Endodermal cell (in vitro differentiated cells): Measurements from ENCODE around the gene EIF4E1B. TPM values are rescaled to one million over a fixed set of nuclear protein-coding genes. Genes with fewer than 3 reads are reported as not detected.

ENCODE experiments used
- DNase-seq: peaks from one replicate; pipeline ENCODE4 v3.0.0-alpha.2; 2017
- H3K27ac ChIP-seq: 2 replicates; pipeline ENCODE4 v1.5.1; 2013; ENCODE audit warnings: mild to moderate bottlenecking, low read depth, low read length, moderate library complexity
- H3K27me3 ChIP-seq: 2 replicates; pipeline ENCODE4 v1.6.1; 2013; ENCODE audit warnings: mild to moderate bottlenecking, low read length, moderate library complexity; ENCODE audit not compliant: insufficient read depth, control insufficient read depth, poor library complexity, severe bottlenecking
- H3K36me3 ChIP-seq: 2 replicates; pipeline ENCODE4 v1.7.0; 2013; ENCODE audit warnings: mild to moderate bottlenecking, low read length, moderate library complexity; ENCODE audit not compliant: control insufficient read depth, insufficient read depth
- H3K4me1 ChIP-seq: one replicate; pipeline ENCODE4 v1.7.0; 2013; ENCODE audit warnings: low read length; ENCODE audit not compliant: control insufficient read depth, insufficient read depth
- H3K4me3 ChIP-seq: 2 replicates; pipeline ENCODE4 v1.5.1; 2013; ENCODE audit warnings: mild to moderate bottlenecking, low read length, moderate library complexity
- H3K9ac ChIP-seq: 2 replicates; pipeline ENCODE4 v1.6.1; 2013; ENCODE audit warnings: mild to moderate bottlenecking, low read length, moderate library complexity; ENCODE audit not compliant: poor library complexity, severe bottlenecking; ENCODE audit errors: extremely low read depth
- H3K9me3 ChIP-seq: 2 replicates; pipeline ENCODE4 v1.6.1; 2013; ENCODE audit warnings: mild to moderate bottlenecking, low read length, moderate library complexity; ENCODE audit not compliant: control insufficient read depth
- H3K27ac Mint-ChIP-seq: 2 replicates; pipeline ENCODE4 v1.8.0; 2020; ENCODE audit warnings: mixed read lengths
- H3K27me3 Mint-ChIP-seq: 2 replicates; pipeline ENCODE4 v1.8.0; 2021; ENCODE audit warnings: mild to moderate bottlenecking, mixed read lengths; ENCODE audit not compliant: insufficient read depth
- H3K36me3 Mint-ChIP-seq: 2 replicates; pipeline ENCODE4 v1.8.0; 2020; ENCODE audit warnings: low read depth, mixed read lengths
- H3K4me1 Mint-ChIP-seq: 2 replicates; pipeline ENCODE4 v1.8.0; 2020; ENCODE audit warnings: mixed read lengths
- H3K4me3 Mint-ChIP-seq: 2 replicates; pipeline ENCODE4 v1.8.0; 2020; ENCODE audit warnings: mild to moderate bottlenecking, moderate library complexity, mixed read lengths
- H3K9me3 Mint-ChIP-seq: 2 replicates; pipeline ENCODE4 v1.8.0; 2020; ENCODE audit warnings: mild to moderate bottlenecking, mixed read lengths
- WGBS, 2 experiments: methylation state at CpG; one replicate each; pipeline versions ENCODE4 v1.1.5 to v1.1.7; 2013; ENCODE audit warnings: missing lambda C conversion rate in 2 of 2, mixed read lengths in 1 of 2; ENCODE audit not compliant: insufficient coverage in 1 of 2, insufficient read length in 1 of 2; 5-methylcytosine and 5-hydroxymethylcytosine counted together
- total RNA-seq, 2 donors: library from RNA; stranded (reverse); fragmentation: NEBNext Ultra II Directional in 1 of 2; extraction: Animal tissue kit (Norgen Biotek cat#: 25700) in 1 of 2; gene quantifications; 2 replicates in 1 of 2; 3 replicates in 1 of 2; pipeline ENCODE4 v1.2.1, GENCODE V29; 2021
- TF ChIP-seq, protein P1 (sequence below): fragments of 200-600 bp; sonication (generic); conservative IDR thresholded peaks from 2 replicates; pipeline ENCODE4 v1.5.0; 2021; ENCODE audit warnings: antibody characterized with exemption, mild to moderate bottlenecking

EIF4E1B gene
- total RNA-seq, 2 donors from 2014 or later, result 1.4 to 2.0 TPM

DNA sequence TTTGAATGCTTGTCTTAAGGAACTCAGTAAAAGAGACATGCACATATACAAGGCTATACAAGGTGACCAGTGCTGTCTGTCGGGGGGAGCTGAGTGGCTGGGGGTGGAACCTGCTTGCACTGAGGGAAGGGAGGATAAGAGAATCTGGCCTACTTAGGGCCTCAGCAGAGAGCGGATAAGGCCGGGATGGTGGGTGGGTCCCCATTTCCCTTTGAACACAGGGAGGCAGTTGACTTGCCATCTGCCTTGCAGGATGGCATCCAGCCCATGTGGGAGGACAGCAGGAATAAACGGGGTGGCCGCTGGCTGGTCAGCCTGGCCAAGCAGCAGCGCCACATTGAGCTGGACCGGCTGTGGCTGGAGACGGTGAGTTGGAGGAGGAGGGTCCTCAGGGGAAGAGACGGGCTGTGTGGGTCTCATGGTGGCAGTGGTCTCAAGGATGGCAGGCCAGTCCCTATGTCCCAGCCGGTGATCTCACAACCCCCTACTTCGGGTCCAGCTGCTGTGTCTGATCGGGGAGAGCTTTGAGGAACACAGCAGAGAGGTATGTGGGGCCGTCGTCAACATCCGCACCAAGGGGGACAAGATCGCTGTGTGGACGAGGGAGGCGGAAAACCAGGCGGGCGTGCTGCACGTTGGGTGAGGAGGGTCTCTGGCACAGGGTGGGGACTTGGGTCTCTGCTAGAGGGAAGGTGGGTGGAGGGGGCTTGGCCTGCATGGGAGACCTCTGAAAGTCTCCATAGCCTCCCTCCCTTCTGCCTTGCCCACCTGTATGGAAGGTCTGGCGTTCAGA is 14.6 kb downstream of the EIF4E1B start:
- H3K4me3 Mint-ChIP-seq, result no peak overlapping the region

DNA sequence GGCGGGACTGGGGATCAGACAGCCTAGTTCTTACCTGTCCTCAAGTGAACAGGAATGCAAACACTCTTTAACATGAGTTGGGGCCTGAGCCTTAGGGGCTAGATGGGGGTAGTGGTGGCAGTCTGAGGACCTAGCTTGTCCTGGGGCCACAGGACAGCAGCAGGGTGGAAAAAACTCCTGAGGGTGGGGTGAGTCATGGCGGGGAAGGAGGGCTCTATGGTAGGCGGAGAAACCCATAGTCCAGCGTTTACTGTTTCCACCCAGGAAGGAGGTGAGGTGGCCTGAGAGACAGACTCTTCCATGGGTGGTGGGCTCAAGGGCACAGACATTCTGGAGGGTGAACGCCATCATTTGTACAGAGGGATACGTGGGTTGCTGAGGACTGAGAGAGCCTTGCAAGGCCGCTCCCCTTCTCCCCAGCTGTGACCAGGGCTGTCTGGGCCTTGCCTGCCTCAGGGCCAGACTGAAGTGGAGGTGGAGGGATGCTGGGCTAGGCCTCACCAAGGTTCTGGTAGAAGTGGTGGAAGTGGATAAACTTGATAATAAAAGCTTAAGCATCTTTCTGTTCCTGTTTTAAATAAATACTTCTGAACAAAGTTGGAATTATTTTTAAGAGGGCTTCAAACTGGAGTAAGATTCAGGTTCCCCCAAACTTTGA is 15.7 kb downstream of the EIF4E1B start:
- Mint-ChIP-seq H3K27ac (no peak overlapping the region), H3K9me3 (no peaks in the 10 kb centered on the region), H3K27me3 (no peaks in the 10 kb centered on the region), H3K4me1 (peaks cover 36% of the 10 kb centered on the region), H3K4me3 (no peak overlapping the region), H3K36me3 (no peaks in the 10 kb centered on the region)
- Histone ChIP-seq H3K9me3 (no peaks in the 10 kb centered on the region), H3K27ac (no peak overlapping the region), H3K9ac (no peak overlapping the region), H3K4me3 (no peak overlapping the region), H3K4me1 (no peaks in the 10 kb centered on the region), H3K27me3 (no peaks in the 10 kb centered on the region), H3K36me3 (no peaks in the 10 kb centered on the region)
- DNase-seq, result no peak
- WGBS, 2 experiments, result 89 to 100% methylated on average over 3 to 7 of the region's 7 CpGs
- TF ChIP-seq, protein P1, sequence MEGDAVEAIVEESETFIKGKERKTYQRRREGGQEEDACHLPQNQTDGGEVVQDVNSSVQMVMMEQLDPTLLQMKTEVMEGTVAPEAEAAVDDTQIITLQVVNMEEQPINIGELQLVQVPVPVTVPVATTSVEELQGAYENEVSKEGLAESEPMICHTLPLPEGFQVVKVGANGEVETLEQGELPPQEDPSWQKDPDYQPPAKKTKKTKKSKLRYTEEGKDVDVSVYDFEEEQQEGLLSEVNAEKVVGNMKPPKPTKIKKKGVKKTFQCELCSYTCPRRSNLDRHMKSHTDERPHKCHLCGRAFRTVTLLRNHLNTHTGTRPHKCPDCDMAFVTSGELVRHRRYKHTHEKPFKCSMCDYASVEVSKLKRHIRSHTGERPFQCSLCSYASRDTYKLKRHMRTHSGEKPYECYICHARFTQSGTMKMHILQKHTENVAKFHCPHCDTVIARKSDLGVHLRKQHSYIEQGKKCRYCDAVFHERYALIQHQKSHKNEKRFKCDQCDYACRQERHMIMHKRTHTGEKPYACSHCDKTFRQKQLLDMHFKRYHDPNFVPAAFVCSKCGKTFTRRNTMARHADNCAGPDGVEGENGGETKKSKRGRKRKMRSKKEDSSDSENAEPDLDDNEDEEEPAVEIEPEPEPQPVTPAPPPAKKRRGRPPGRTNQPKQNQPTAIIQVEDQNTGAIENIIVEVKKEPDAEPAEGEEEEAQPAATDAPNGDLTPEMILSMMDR, result no peak

More for the DNA sequence above, 14.6 kb downstream of the EIF4E1B start:
- Histone ChIP-seq H3K4me1 (no peaks in the 10 kb centered on the region), H3K9me3 (no peaks in the 10 kb centered on the region), H3K4me3 (no peak overlapping the region), H3K27ac (no peak overlapping the region), H3K9ac (no peak overlapping the region), H3K36me3 (no peaks in the 10 kb centered on the region), H3K27me3 (no peaks in the 10 kb centered on the region)
- DNase-seq, result no peak
- WGBS, 2 experiments, result 94 to 97% methylated on average over 5 to 22 of the region's 22 CpGs
- H3K27me3 Mint-ChIP-seq, result no peaks in the 10 kb centered on the region
- H3K4me1 Mint-ChIP-seq, result peaks cover 32% of the 10 kb centered on the region
- no peak overlapping the region for H3K27ac Mint-ChIP-seq
- TF ChIP-seq, protein P1, result no peak
- no peaks in the 10 kb centered on the region for H3K9me3 Mint-ChIP-seq
- H3K36me3 Mint-ChIP-seq, result no peaks in the 10 kb centered on the region

DNA sequence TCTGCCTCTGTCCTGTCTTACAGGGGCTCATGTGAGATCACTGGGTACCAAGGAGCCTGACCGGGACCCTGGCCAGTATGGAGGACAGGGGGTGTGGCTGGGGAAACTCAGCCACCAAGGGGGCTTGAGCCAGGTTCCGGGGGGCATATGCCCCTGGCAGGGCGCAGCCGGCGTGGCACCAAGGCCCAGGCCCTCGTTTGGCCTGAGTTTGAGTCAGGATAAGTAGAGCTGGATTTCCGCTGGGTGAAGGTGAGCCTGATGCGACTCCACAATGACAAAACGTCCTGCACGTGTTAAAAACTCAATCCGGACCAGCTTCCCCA is 16.2 kb downstream of the EIF4E1B start:
- Histone ChIP-seq H3K9ac (no peak overlapping the region), H3K27ac (peak overlapping the region; percentile 47), H3K9me3 (no peaks in the 10 kb centered on the region), H3K27me3 (no peaks in the 10 kb centered on the region), H3K36me3 (no peaks in the 10 kb centered on the region), H3K4me3 (peak overlapping the region; percentile 49), H3K4me1 (no peaks in the 10 kb centered on the region)
- peak overlapping the region; percentile 92 for H3K27ac Mint-ChIP-seq
- no peak for DNase-seq
- peak overlapping the region; percentile 75 for H3K4me3 Mint-ChIP-seq
- H3K36me3 Mint-ChIP-seq, result peaks cover 3% of the 10 kb centered on the region
- WGBS, 2 experiments, result 33 to 66% methylated on average over 4 to 11 of the region's 11 CpGs
- H3K9me3 Mint-ChIP-seq, result no peaks in the 10 kb centered on the region
- no peaks in the 10 kb centered on the region for H3K27me3 Mint-ChIP-seq
- H3K4me1 Mint-ChIP-seq, result peaks cover 36% of the 10 kb centered on the region
- TF ChIP-seq, protein P1, result no peak
